Neuronal stem cell (in vitro differentiated cells): ENCODE data around the gene TUBB2B.

ENCODE experiments used
- DNase-seq: peaks from one replicate; pipeline ENCODE4 v3.0.0-alpha.2; 2013; ENCODE audit warnings: low spot score
- H2AFZ ChIP-seq: one replicate; pipeline ENCODE4 v1.6.1; 2013; ENCODE audit warnings: mild to moderate bottlenecking, low read length, inconsistent platforms
- H2AK5ac ChIP-seq: 2 replicates; pipeline ENCODE4 v1.6.1; 2013; ENCODE audit warnings: low read depth, mild to moderate bottlenecking, inconsistent platforms, low read length, moderate library complexity, mixed read lengths
- H2BK120ac ChIP-seq: 2 replicates; pipeline ENCODE4 v1.6.1; 2013; ENCODE audit warnings: low read depth, mild to moderate bottlenecking, inconsistent platforms, low read length, moderate library complexity, mixed read lengths
- H2BK12ac ChIP-seq: one replicate; pipeline ENCODE4 v1.6.1; 2013; ENCODE audit warnings: low read length, inconsistent platforms
- H2BK15ac ChIP-seq: 2 replicates; pipeline ENCODE4 v1.6.1; 2013; ENCODE audit warnings: mild to moderate bottlenecking, low read length, inconsistent platforms, mixed read lengths
- H2BK5ac ChIP-seq: one replicate; pipeline ENCODE4 v1.6.1; 2013; ENCODE audit warnings: inconsistent platforms, mild to moderate bottlenecking, low read length, moderate library complexity
- H3K14ac ChIP-seq: one replicate; pipeline ENCODE4 v1.6.1; 2013; ENCODE audit warnings: low read length, inconsistent platforms
- H3K18ac ChIP-seq: 2 replicates; pipeline ENCODE4 v1.6.1; 2013; ENCODE audit warnings: low read length, inconsistent platforms
- H3K23ac ChIP-seq: 2 replicates; pipeline ENCODE4 v1.6.1; 2013; ENCODE audit warnings: low read depth, mild to moderate bottlenecking, mixed read lengths, low read length, inconsistent platforms; ENCODE audit not compliant: poor library complexity
- H3K27ac ChIP-seq: replicated peaks from 3 replicates; pipeline ENCODE4 v1.5.1; 2013; ENCODE audit warnings: low read length, inconsistent platforms
- H3K27me3 ChIP-seq, 3 experiments: 2 replicates each; pipeline ENCODE4 v1.6.1; 2013; ENCODE audit warnings: low read length in 3 of 3, mild to moderate bottlenecking in 2 of 3, inconsistent platforms in 1 of 3, low read depth in 1 of 3, mixed read lengths in 1 of 3, moderate library complexity in 1 of 3; ENCODE audit not compliant: control insufficient read depth in 3 of 3, insufficient read depth in 3 of 3
- H3K36me3 ChIP-seq, 2 donors: replicated peaks in 1 of 2; 2 replicates each; pipeline ENCODE4 v1.6.1; 2013; ENCODE audit warnings: low read length in 2 of 2; ENCODE audit not compliant: control insufficient read depth in 2 of 2, insufficient read depth in 2 of 2
- H3K4ac ChIP-seq: 2 replicates; pipeline ENCODE4 v1.6.1; 2013; ENCODE audit warnings: inconsistent platforms, mild to moderate bottlenecking, low read length, moderate library complexity
- H3K4me1 ChIP-seq, 2 donors: 1 replicate in 1 of 2; 2 replicates in 1 of 2; pipeline ENCODE4 v1.6.1; 2013; ENCODE audit warnings: low read length in 2 of 2, low read depth in 1 of 2; ENCODE audit not compliant: control insufficient read depth in 2 of 2, insufficient read depth in 1 of 2
- H3K4me2 ChIP-seq: one replicate; pipeline ENCODE4 v1.6.1; 2013; ENCODE audit warnings: mild to moderate bottlenecking, low read length, inconsistent platforms; ENCODE audit not compliant: insufficient read depth, poor library complexity, severe bottlenecking
- H3K4me3 ChIP-seq, 2 donors: 2 replicates each; pipeline ENCODE4 v1.5.1; 2013; ENCODE audit warnings: low read length in 2 of 2, mild to moderate bottlenecking in 2 of 2, inconsistent platforms in 1 of 2, moderate library complexity in 1 of 2
- H3K79me1 ChIP-seq: one replicate; pipeline ENCODE4 v1.6.1; 2013; ENCODE audit warnings: low read depth, mild to moderate bottlenecking, inconsistent platforms, low read length, moderate library complexity
- H3K9ac ChIP-seq: one replicate; pipeline ENCODE4 v1.6.1; 2013; ENCODE audit warnings: mild to moderate bottlenecking, low read depth, low read length, inconsistent platforms; ENCODE audit not compliant: poor library complexity
- H3K9me3 ChIP-seq, 2 donors: replicated peaks in 1 of 2; 2 replicates each; pipeline versions ENCODE3 to v1.6.1; 2013; ENCODE audit warnings: low read length in 2 of 2, mild to moderate bottlenecking in 2 of 2, inconsistent platforms in 1 of 2, low read depth in 1 of 2, mixed read lengths in 1 of 2, moderate library complexity in 1 of 2; ENCODE audit not compliant: control insufficient read depth in 2 of 2, insufficient read depth in 1 of 2
- H4K8ac ChIP-seq: one replicate; pipeline ENCODE4 v1.6.1; 2013; ENCODE audit warnings: low read depth, mild to moderate bottlenecking, inconsistent platforms, low read length, moderate library complexity
- H4K91ac ChIP-seq: one replicate; pipeline ENCODE4 v1.6.1; 2013; ENCODE audit warnings: low read length, low read depth, mild to moderate bottlenecking, inconsistent platforms; ENCODE audit not compliant: poor library complexity
- WGBS, 2 donors: extraction: QIAGEN DNeasy Blood & Tissue Kit; methylation state at CpG; one replicate each; pipeline ENCODE4 v1.1.7; 2013; ENCODE audit warnings: missing lambda C conversion rate in 2 of 2, mixed read lengths in 1 of 2; ENCODE audit not compliant: insufficient read length in 2 of 2, insufficient replicate concordance in 1 of 2; ENCODE audit errors: extremely low coverage in 2 of 2; 5-methylcytosine and 5-hydroxymethylcytosine counted together

The TUBB2B gene

GRCh38 chr6:3265671-3266070 lies 38.2 kb upstream of the TUBB2B start:
- Histone ChIP-seq H3K79me1 (peaks cover 15% of the 10 kb centered on the region), H3K4me2 (no peak overlapping the region), H2BK12ac (no peak overlapping the region), H2BK5ac (no peak overlapping the region), H3K4me3 (no peak overlapping the region), H3K18ac (no peak overlapping the region), H3K23ac (no peak overlapping the region), H3K27ac (no peak overlapping the region), H2BK120ac (no peak overlapping the region), H2BK15ac (no peak overlapping the region), H4K91ac (no peak overlapping the region), H3K4me1 (peaks cover 0 to 2% of the 10 kb centered on the region in 2 donors), H3K36me3 (peaks cover 24 to 91% of the 10 kb centered on the region in 2 donors), H3K4ac (no peak overlapping the region), H2AFZ (no peak overlapping the region), H2AK5ac (no peak overlapping the region), H4K8ac (no peak overlapping the region), H3K27me3 (no peaks in the 10 kb centered on the region), H3K9me3 (no peaks in the 10 kb centered on the region), H3K9ac (no peak overlapping the region), H3K14ac (no peak overlapping the region)
- no CpG with 5 or more reads among the region's 9 CpGs for WGBS, 2 donors
- no peak for DNase-seq

- no peak overlapping the region for H3K4ac ChIP-seq
- no peak overlapping the region for H3K14ac ChIP-seq
- H3K4me3 ChIP-seq = no peak overlapping the region
- H3K23ac ChIP-seq = no peak overlapping the region
- no peak overlapping the region for H2BK5ac ChIP-seq
- H2BK120ac ChIP-seq = no peak overlapping the region
- no peaks in the 10 kb centered on the region for H3K9me3 ChIP-seq
- H3K9ac ChIP-seq = peak overlapping the region; percentile 47
- H3K4me2 ChIP-seq = no peak overlapping the region
- H3K27ac ChIP-seq = no peak overlapping the region
- H3K4me1 ChIP-seq = peaks cover 0 to 7% of the 10 kb centered on the region in 2 donors
- H2AFZ ChIP-seq = no peak overlapping the region
- no peak overlapping the region for H2BK15ac ChIP-seq
- no peak overlapping the region for H4K8ac ChIP-seq
- no peak overlapping the region for H3K18ac ChIP-seq
- peaks cover 20 to 82% of the 10 kb centered on the region in 2 donors for H3K36me3 ChIP-seq
- no peak overlapping the region for H2AK5ac ChIP-seq
- DNase-seq = no peak
- no peak overlapping the region for H2BK12ac ChIP-seq
- no CpG with 5 or more reads among the region's 3 CpGs for WGBS, 2 donors
- H3K27me3 ChIP-seq = no peaks in the 10 kb centered on the region
- H4K91ac ChIP-seq = no peak overlapping the region
- peaks cover 16% of the 10 kb centered on the region for H3K79me1 ChIP-seq
Observed at GRCh38 chr6:3264356-3264755, 36.9 kb upstream of the TUBB2B start.

- Histone ChIP-seq H4K91ac (no peak overlapping the region), H2AK5ac (no peak overlapping the region), H3K9me3 (no peaks in the 10 kb centered on the region), H3K79me1 (peaks cover 18% of the 10 kb centered on the region), H3K4ac (no peak overlapping the region), H4K8ac (no peak overlapping the region), H3K4me1 (peaks cover 0 to 10% of the 10 kb centered on the region in 2 donors), H3K18ac (no peak overlapping the region), H2BK120ac (no peak overlapping the region), H3K36me3 (peaks cover 20 to 71% of the 10 kb centered on the region in 2 donors), H3K4me2 (no peak overlapping the region), H3K4me3 (no peak overlapping the region), H3K14ac (no peak overlapping the region), H2BK12ac (no peak overlapping the region), H3K23ac (no peak overlapping the region), H3K9ac (peak overlapping the region; percentile 50), H2BK5ac (no peak overlapping the region), H2AFZ (no peak overlapping the region), H3K27me3 (no peaks in the 10 kb centered on the region), H2BK15ac (no peak overlapping the region), H3K27ac (no peak overlapping the region)
- no peak for DNase-seq
- no CpG with 5 or more reads among the region's 6 CpGs for WGBS, 2 donors
Observed at GRCh38 chr6:3263096-3263495, 35.6 kb upstream of the TUBB2B start.

- H2AK5ac ChIP-seq = no peak overlapping the region
- H2BK12ac ChIP-seq = no peak overlapping the region
- peaks cover 18% of the 10 kb centered on the region for H3K79me1 ChIP-seq
- no CpG with 5 or more reads among the region's 8 CpGs for WGBS, 2 donors
- DNase-seq = no peak
- H4K8ac ChIP-seq = no peak overlapping the region
- no peak overlapping the region for H4K91ac ChIP-seq
- H3K36me3 ChIP-seq = peaks cover 16 to 60% of the 10 kb centered on the region in 2 donors
- no peak overlapping the region for H3K4ac ChIP-seq
- H2AFZ ChIP-seq = no peak overlapping the region
- H3K27ac ChIP-seq = no peak overlapping the region
- no peak overlapping the region for H2BK15ac ChIP-seq
- peaks cover 0 to 3% (median 0%) of the 10 kb centered on the region in 3 experiments for H3K27me3 ChIP-seq
- H3K14ac ChIP-seq = no peak overlapping the region
- H2BK5ac ChIP-seq = no peak overlapping the region
- no peaks in the 10 kb centered on the region for H3K9me3 ChIP-seq
- H3K23ac ChIP-seq = no peak overlapping the region
- H2BK120ac ChIP-seq = no peak overlapping the region
- H3K4me2 ChIP-seq = no peak overlapping the region
- H3K18ac ChIP-seq = no peak overlapping the region
- no peak overlapping the region for H3K4me3 ChIP-seq
- peaks cover 0 to 10% of the 10 kb centered on the region in 2 donors for H3K4me1 ChIP-seq
- peak overlapping the region; percentile 63 for H3K9ac ChIP-seq
Observed at GRCh38 chr6:3261921-3262320, 34.5 kb upstream of the TUBB2B start.
